Neuronal stem cell (in vitro differentiated cells): ENCODE results near the gene SGF29.
A peak's percentile ranks its signal among the peaks of the same experiment; 100 is the strongest.
"Not testable (repeated sequence)": the region's sequence is repeated elsewhere in the genome, so short reads cannot be mapped to it uniquely, and the experiment has no call there.

Experiments used
- DNase-seq: peaks from one replicate; pipeline ENCODE4 v3.0.0-alpha.2; 2013; ENCODE audit warnings: low spot score
- H2AFZ ChIP-seq: one replicate; pipeline ENCODE4 v1.6.1; 2013; ENCODE audit warnings: mild to moderate bottlenecking, low read length, inconsistent platforms
- H2AK5ac ChIP-seq: 2 replicates; pipeline ENCODE4 v1.6.1; 2013; ENCODE audit warnings: low read depth, mild to moderate bottlenecking, inconsistent platforms, low read length, moderate library complexity, mixed read lengths
- H2BK120ac ChIP-seq: 2 replicates; pipeline ENCODE4 v1.6.1; 2013; ENCODE audit warnings: low read depth, mild to moderate bottlenecking, inconsistent platforms, low read length, moderate library complexity, mixed read lengths
- H2BK12ac ChIP-seq: one replicate; pipeline ENCODE4 v1.6.1; 2013; ENCODE audit warnings: low read length, inconsistent platforms
- H2BK15ac ChIP-seq: 2 replicates; pipeline ENCODE4 v1.6.1; 2013; ENCODE audit warnings: mild to moderate bottlenecking, low read length, inconsistent platforms, mixed read lengths
- H2BK5ac ChIP-seq: one replicate; pipeline ENCODE4 v1.6.1; 2013; ENCODE audit warnings: inconsistent platforms, mild to moderate bottlenecking, low read length, moderate library complexity
- H3K14ac ChIP-seq: one replicate; pipeline ENCODE4 v1.6.1; 2013; ENCODE audit warnings: low read length, inconsistent platforms
- H3K18ac ChIP-seq: 2 replicates; pipeline ENCODE4 v1.6.1; 2013; ENCODE audit warnings: low read length, inconsistent platforms
- H3K23ac ChIP-seq: 2 replicates; pipeline ENCODE4 v1.6.1; 2013; ENCODE audit warnings: low read depth, mild to moderate bottlenecking, mixed read lengths, low read length, inconsistent platforms; ENCODE audit not compliant: poor library complexity
- H3K27ac ChIP-seq: replicated peaks from 3 replicates; pipeline ENCODE4 v1.5.1; 2013; ENCODE audit warnings: low read length, inconsistent platforms
- H3K27me3 ChIP-seq, 3 experiments: 2 replicates each; pipeline ENCODE4 v1.6.1; 2013; ENCODE audit warnings: low read length in 3 of 3, mild to moderate bottlenecking in 2 of 3, inconsistent platforms in 1 of 3, low read depth in 1 of 3, mixed read lengths in 1 of 3, moderate library complexity in 1 of 3; ENCODE audit not compliant: control insufficient read depth in 3 of 3, insufficient read depth in 3 of 3
- H3K36me3 ChIP-seq, 2 donors: replicated peaks in 1 of 2; 2 replicates each; pipeline ENCODE4 v1.6.1; 2013; ENCODE audit warnings: low read length in 2 of 2; ENCODE audit not compliant: control insufficient read depth in 2 of 2, insufficient read depth in 2 of 2
- H3K4ac ChIP-seq: 2 replicates; pipeline ENCODE4 v1.6.1; 2013; ENCODE audit warnings: inconsistent platforms, mild to moderate bottlenecking, low read length, moderate library complexity
- H3K4me1 ChIP-seq, 2 donors: 1 replicate in 1 of 2; 2 replicates in 1 of 2; pipeline ENCODE4 v1.6.1; 2013; ENCODE audit warnings: low read length in 2 of 2, low read depth in 1 of 2; ENCODE audit not compliant: control insufficient read depth in 2 of 2, insufficient read depth in 1 of 2
- H3K4me2 ChIP-seq: one replicate; pipeline ENCODE4 v1.6.1; 2013; ENCODE audit warnings: mild to moderate bottlenecking, low read length, inconsistent platforms; ENCODE audit not compliant: insufficient read depth, poor library complexity, severe bottlenecking
- H3K4me3 ChIP-seq, 2 donors: 2 replicates each; pipeline ENCODE4 v1.5.1; 2013; ENCODE audit warnings: low read length in 2 of 2, mild to moderate bottlenecking in 2 of 2, inconsistent platforms in 1 of 2, moderate library complexity in 1 of 2
- H3K79me1 ChIP-seq: one replicate; pipeline ENCODE4 v1.6.1; 2013; ENCODE audit warnings: low read depth, mild to moderate bottlenecking, inconsistent platforms, low read length, moderate library complexity
- H3K9ac ChIP-seq: one replicate; pipeline ENCODE4 v1.6.1; 2013; ENCODE audit warnings: mild to moderate bottlenecking, low read depth, low read length, inconsistent platforms; ENCODE audit not compliant: poor library complexity
- H3K9me3 ChIP-seq, 2 donors: replicated peaks in 1 of 2; 2 replicates each; pipeline versions ENCODE3 to v1.6.1; 2013; ENCODE audit warnings: low read length in 2 of 2, mild to moderate bottlenecking in 2 of 2, inconsistent platforms in 1 of 2, low read depth in 1 of 2, mixed read lengths in 1 of 2, moderate library complexity in 1 of 2; ENCODE audit not compliant: control insufficient read depth in 2 of 2, insufficient read depth in 1 of 2
- H4K8ac ChIP-seq: one replicate; pipeline ENCODE4 v1.6.1; 2013; ENCODE audit warnings: low read depth, mild to moderate bottlenecking, inconsistent platforms, low read length, moderate library complexity
- H4K91ac ChIP-seq: one replicate; pipeline ENCODE4 v1.6.1; 2013; ENCODE audit warnings: low read length, low read depth, mild to moderate bottlenecking, inconsistent platforms; ENCODE audit not compliant: poor library complexity
- WGBS, 2 donors: extraction: QIAGEN DNeasy Blood & Tissue Kit; methylation state at CpG; one replicate each; pipeline ENCODE4 v1.1.7; 2013; ENCODE audit warnings: missing lambda C conversion rate in 2 of 2, mixed read lengths in 1 of 2; ENCODE audit not compliant: insufficient read length in 2 of 2, insufficient replicate concordance in 1 of 2; ENCODE audit errors: extremely low coverage in 2 of 2; 5-methylcytosine and 5-hydroxymethylcytosine counted together

SGF29 gene

GRCh38 chr16:28607116-28607623, 53.5 kb downstream of the SGF29 start:
- Histone ChIP-seq H3K79me1 (no peaks in the 10 kb centered on the region), H3K23ac (no peak overlapping the region), H3K27me3 (no peaks in the 10 kb centered on the region), H3K9me3 (no peaks in the 10 kb centered on the region), H2BK120ac (no peak overlapping the region), H3K4ac (no peak overlapping the region), H3K14ac (no peak overlapping the region), H3K4me2 (no peak overlapping the region), H3K36me3 (no peaks in the 10 kb centered on the region), H3K27ac (no peak overlapping the region), H3K18ac (no peak overlapping the region), H3K4me1 (peaks cover 0 to 10% of the 10 kb centered on the region in 2 donors), H2AK5ac (no peak overlapping the region), H2BK15ac (no peak overlapping the region), H2BK12ac (no peak overlapping the region), H4K91ac (no peak overlapping the region), H2AFZ (no peak overlapping the region), H3K9ac (no peak overlapping the region), H3K4me3 (no peak overlapping the region), H4K8ac (no peak overlapping the region), H2BK5ac (no peak overlapping the region)
- no CpG with 5 or more reads among the region's 9 CpGs for WGBS, 2 donors
- no peak for DNase-seq

DNA sequence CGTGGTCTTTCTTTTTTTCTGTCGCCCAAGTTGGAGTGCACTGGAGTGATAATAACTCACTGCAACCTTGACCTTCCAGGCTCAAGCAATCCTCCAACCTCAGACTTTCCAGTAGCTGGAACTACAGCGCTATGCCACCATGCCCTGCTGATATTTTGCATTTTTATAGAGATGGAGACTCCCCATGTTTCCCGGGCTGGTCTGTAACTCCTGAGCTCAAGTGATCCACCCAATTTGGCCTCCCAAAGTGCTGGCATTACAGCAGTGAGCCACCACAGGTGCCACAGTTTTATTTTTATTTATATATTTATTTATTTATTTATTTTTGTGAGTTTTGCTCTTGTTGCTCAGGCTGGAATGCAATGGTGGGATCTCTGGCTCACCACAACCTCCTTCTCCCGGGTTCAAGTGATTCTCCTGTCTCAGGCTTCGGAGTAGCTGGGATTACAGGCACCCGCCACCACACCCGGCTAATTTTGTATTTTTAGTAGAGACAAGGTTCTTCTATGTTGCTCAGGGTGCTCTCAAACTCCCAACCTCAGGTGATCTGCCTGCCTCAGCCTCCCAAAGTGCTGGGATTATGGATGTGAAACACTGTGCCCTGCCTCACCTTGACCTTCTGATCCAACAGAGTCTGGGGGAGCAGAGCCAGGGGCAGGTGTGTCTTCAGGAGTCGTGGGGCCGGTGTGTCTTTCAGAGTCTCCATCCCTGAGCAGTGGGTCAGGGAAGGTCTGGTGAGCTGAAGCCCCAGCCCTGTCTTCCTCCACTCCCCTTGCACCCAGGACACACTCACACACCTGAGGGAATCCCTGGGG, 54.2 kb downstream of the SGF29 start:
- not testable (repeated sequence) for H3K27me3 ChIP-seq, DNase-seq, H3K79me1 ChIP-seq, H2BK120ac ChIP-seq, H3K36me3 ChIP-seq, H3K18ac ChIP-seq, H3K4me1 ChIP-seq, H3K9me3 ChIP-seq, H2BK12ac ChIP-seq, H3K4me3 ChIP-seq, H2AFZ ChIP-seq, H3K27ac ChIP-seq, H3K4me2 ChIP-seq, H2BK5ac ChIP-seq, H3K4ac ChIP-seq, H3K23ac ChIP-seq, H4K91ac ChIP-seq, H2BK15ac ChIP-seq, H3K9ac ChIP-seq, H3K14ac ChIP-seq, H2AK5ac ChIP-seq, H4K8ac ChIP-seq
- WGBS, 2 donors: no CpG with 5 or more reads among the region's 10 CpGs

DNA sequence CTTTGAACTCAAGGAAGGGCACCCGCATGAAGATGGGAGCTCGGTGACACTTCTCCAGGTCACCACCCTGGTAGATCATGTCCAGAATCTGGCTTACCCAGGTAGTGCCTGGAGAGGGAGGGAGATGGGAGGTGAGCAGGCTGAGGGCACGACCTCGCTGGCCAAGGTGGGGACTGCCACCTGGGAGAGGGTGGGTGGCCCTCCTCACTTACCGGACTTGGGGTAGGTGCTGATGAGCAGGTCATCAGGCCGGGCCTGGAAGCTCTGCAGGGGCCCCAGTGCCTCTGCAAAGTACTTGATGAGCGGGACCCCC, 54.7 kb downstream of the SGF29 start:
- H3K27ac ChIP-seq, H4K91ac ChIP-seq, H2BK15ac ChIP-seq, H2BK5ac ChIP-seq, H3K4ac ChIP-seq, H3K23ac ChIP-seq, DNase-seq, H3K36me3 ChIP-seq, H4K8ac ChIP-seq, H2AK5ac ChIP-seq, H3K4me2 ChIP-seq, H2BK120ac ChIP-seq, H3K14ac ChIP-seq, H3K18ac ChIP-seq, H3K9ac ChIP-seq, H2BK12ac ChIP-seq, H3K4me1 ChIP-seq, H3K27me3 ChIP-seq, H3K4me3 ChIP-seq, H3K79me1 ChIP-seq, H2AFZ ChIP-seq, H3K9me3 ChIP-seq: not testable (repeated sequence)
- WGBS, 2 donors: no CpG with 5 or more reads among the region's 7 CpGs

DNA sequence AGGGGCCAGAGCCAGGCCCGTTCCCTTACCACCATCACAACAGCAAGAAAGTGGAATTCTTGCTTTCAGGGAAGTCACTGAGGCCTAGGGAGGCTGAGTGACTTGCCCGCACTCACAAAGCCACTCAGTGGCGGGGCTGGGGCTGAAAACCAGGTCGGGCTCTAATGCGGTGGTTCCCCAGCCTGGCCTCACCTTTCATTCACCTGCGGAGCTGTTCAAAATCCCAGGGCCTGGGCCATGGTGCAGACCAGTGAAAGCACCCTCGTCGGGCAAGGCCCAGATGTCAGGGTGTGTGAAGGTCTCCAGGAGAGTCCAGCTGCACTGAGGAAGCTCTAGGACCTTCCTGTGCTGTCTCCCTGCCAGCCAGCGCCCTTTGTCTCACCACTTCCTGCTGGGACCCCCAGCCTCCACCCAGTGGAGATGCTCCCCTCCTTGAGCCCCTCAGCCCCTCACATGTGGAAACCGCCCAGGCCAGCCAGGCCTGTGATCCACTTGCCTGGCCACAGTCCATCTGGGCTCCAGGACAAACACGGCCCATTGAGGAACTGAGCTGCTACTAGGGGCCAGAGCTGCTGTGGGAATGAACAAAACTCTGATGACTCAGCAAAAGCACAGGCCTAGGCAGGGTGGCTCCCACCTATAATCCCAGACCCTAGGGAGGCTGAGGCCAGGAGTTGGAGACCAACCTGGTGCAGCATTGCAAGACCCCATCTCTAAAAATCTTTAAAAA, 55.3 kb downstream of the SGF29 start:
- H3K4me3 ChIP-seq, DNase-seq, H4K8ac ChIP-seq, H3K79me1 ChIP-seq, H2AFZ ChIP-seq, H2BK120ac ChIP-seq, H3K36me3 ChIP-seq, H2BK12ac ChIP-seq, H3K23ac ChIP-seq, H3K27ac ChIP-seq, H3K4me1 ChIP-seq, H3K9me3 ChIP-seq, H2AK5ac ChIP-seq, H3K18ac ChIP-seq, H3K27me3 ChIP-seq, H4K91ac ChIP-seq, H3K4me2 ChIP-seq: not testable (repeated sequence)
- no CpG with 5 or more reads among the region's 11 CpGs for WGBS, 2 donors
- H3K14ac ChIP-seq: peak overlapping the region; percentile 21
- H3K9ac ChIP-seq: peak overlapping the region; percentile 21
- peak overlapping the region; percentile 66 for H3K4ac ChIP-seq
- peak overlapping the region; percentile 53 for H2BK5ac ChIP-seq
- H2BK15ac ChIP-seq: peak overlapping the region; percentile 58
